ENCODE results near the gene GPR82. TPM values are rescaled to one million over a fixed set of nuclear protein-coding genes. Genes with fewer than 3 reads are reported as not detected.

Gene GPR82
- polyA plus RNA-seq, 3 donors, result 0.40 to 2.0 (median 0.67) TPM

GRCh38 chrX:41703574-41704029 lies 20.4 kb upstream of the GPR82 start:
- Histone ChIP-seq H3K9me3 (replicated peaks in 1 of 2; ENCODE audit: control insufficient read depth in 1 of 2, insufficient read depth in 1 of 2, low read length in 2 of 2) (no peaks in the 10 kb centered on the region), H3K27ac (ENCODE audit: low read depth in 1 of 2, low read length in 2 of 2) (no peak overlapping the region), H2AFZ (ENCODE audit: insufficient read depth, low read depth, low read length, poor library complexity, severe bottlenecking) (no peak overlapping the region), H4K20me1 (ENCODE audit: insufficient read depth, low read length) (no peaks in the 10 kb centered on the region), H3K4me3 (replicated peaks in 1 of 3; ENCODE audit: low read depth in 2 of 3, low read length in 3 of 3) (no peak overlapping the region), H3K4me2 (replicated peaks; ENCODE audit: extremely low read depth, low read length, poor library complexity, severe bottlenecking) (no peak overlapping the region), H3K36me3 (replicated peaks in 1 of 2; ENCODE audit: control insufficient read depth in 1 of 2, insufficient read depth in 2 of 2, low read length in 2 of 2) (no peaks in the 10 kb centered on the region), H3K9ac (ENCODE audit: insufficient read depth, low read length, poor library complexity, severe bottlenecking) (no peak overlapping the region), H3K79me2 (ENCODE audit: insufficient read depth, low read length) (no peaks in the 10 kb centered on the region), H3K4me1 (ENCODE audit: control insufficient read depth in 1 of 2, insufficient read depth in 2 of 2, low read length in 2 of 2) (peaks cover 42 to 53% of the 10 kb centered on the region in 2 donors), H3K27me3 (ENCODE audit: control insufficient read depth in 2 of 2, insufficient read depth in 2 of 2, low read length in 2 of 2) (no peaks in the 10 kb centered on the region)
- intact Hi-C loops (cut with micrococcal nuclease), result no loop called here
- DNase-seq, result no peak
- no peak overlapping the region for H3K4me3 Mint-ChIP-seq
- H3K27ac Mint-ChIP-seq, result no peak overlapping the region
- peaks cover 0 to 4% of the 10 kb centered on the region in 2 donors for H3K36me3 Mint-ChIP-seq
- peaks cover 42% of the 10 kb centered on the region for H3K4me1 Mint-ChIP-seq
- TF ChIP-seq, protein P1, sequence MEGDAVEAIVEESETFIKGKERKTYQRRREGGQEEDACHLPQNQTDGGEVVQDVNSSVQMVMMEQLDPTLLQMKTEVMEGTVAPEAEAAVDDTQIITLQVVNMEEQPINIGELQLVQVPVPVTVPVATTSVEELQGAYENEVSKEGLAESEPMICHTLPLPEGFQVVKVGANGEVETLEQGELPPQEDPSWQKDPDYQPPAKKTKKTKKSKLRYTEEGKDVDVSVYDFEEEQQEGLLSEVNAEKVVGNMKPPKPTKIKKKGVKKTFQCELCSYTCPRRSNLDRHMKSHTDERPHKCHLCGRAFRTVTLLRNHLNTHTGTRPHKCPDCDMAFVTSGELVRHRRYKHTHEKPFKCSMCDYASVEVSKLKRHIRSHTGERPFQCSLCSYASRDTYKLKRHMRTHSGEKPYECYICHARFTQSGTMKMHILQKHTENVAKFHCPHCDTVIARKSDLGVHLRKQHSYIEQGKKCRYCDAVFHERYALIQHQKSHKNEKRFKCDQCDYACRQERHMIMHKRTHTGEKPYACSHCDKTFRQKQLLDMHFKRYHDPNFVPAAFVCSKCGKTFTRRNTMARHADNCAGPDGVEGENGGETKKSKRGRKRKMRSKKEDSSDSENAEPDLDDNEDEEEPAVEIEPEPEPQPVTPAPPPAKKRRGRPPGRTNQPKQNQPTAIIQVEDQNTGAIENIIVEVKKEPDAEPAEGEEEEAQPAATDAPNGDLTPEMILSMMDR (IDR thresholded peaks at IDR 0.05), result no peak
- peaks cover 0 to 3% (median 0%) of the 10 kb centered on the region in 3 donors for H3K27me3 Mint-ChIP-seq (ENCODE audit: low read depth in 3 of 3)
- no peaks in the 10 kb centered on the region for H3K9me3 Mint-ChIP-seq

DNA sequence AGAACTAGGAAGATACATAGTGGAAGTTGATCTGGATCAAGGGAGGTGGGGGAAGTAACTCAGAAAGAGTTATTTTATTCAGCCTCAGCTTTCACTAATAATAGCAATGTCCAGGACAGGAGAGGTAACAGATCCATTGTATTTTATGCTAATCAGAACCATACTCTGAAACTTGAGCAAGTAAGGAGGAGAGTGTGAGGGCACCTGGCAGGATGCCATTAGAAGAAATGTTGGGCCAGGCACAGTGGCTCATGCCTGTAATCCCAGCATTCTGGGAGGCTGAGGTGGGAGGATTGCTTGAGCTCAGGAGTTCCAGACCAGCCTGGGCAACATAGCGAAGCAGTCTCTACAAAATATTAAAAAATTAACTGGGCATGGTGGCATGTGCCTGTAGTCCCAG lies 18.9 kb upstream of the GPR82 start:
- Histone ChIP-seq H3K36me3 (replicated peaks in 1 of 2; ENCODE audit: control insufficient read depth in 1 of 2, insufficient read depth in 2 of 2, low read length in 2 of 2) (no peaks in the 10 kb centered on the region), H2AFZ (ENCODE audit: insufficient read depth, low read depth, low read length, poor library complexity, severe bottlenecking) (no peak overlapping the region), H3K9me3 (replicated peaks in 1 of 2; ENCODE audit: control insufficient read depth in 1 of 2, insufficient read depth in 1 of 2, low read length in 2 of 2) (no peaks in the 10 kb centered on the region), H3K9ac (ENCODE audit: insufficient read depth, low read length, poor library complexity, severe bottlenecking) (no peak overlapping the region), H3K4me1 (ENCODE audit: control insufficient read depth in 1 of 2, insufficient read depth in 2 of 2, low read length in 2 of 2) (peaks cover 42 to 57% of the 10 kb centered on the region in 2 donors), H3K4me3 (replicated peaks in 1 of 3; ENCODE audit: low read depth in 2 of 3, low read length in 3 of 3) (peak overlapping the region in 1 of 3 experiments; percentile 41), H3K4me2 (replicated peaks; ENCODE audit: extremely low read depth, low read length, poor library complexity, severe bottlenecking) (peak overlapping the region; percentile 60), H3K27me3 (ENCODE audit: control insufficient read depth in 2 of 2, insufficient read depth in 2 of 2, low read length in 2 of 2) (no peaks in the 10 kb centered on the region), H3K79me2 (ENCODE audit: insufficient read depth, low read length) (no peaks in the 10 kb centered on the region), H3K27ac (ENCODE audit: low read depth in 1 of 2, low read length in 2 of 2) (peak overlapping the region; percentile 70 to 76), H4K20me1 (ENCODE audit: insufficient read depth, low read length) (no peaks in the 10 kb centered on the region)
- no peaks in the 10 kb centered on the region for H3K9me3 Mint-ChIP-seq
- H3K4me3 Mint-ChIP-seq, result peak overlapping the region in 1 of 2 donors; percentile 55
- H3K27ac Mint-ChIP-seq, result peak overlapping the region; percentile 68 to 93 (median 82)
- peaks cover 0 to 11% (median 0%) of the 10 kb centered on the region in 3 donors for H3K27me3 Mint-ChIP-seq (ENCODE audit: low read depth in 3 of 3)
- H3K4me1 Mint-ChIP-seq, result peaks cover 47% of the 10 kb centered on the region
- WGBS (ENCODE audit: insufficient coverage), result no CpG with 5 or more reads among the region's 1 CpG
- TF ChIP-seq, protein P1 (IDR thresholded peaks at IDR 0.05), result no peak
- peaks cover 0 to 4% of the 10 kb centered on the region in 2 donors for H3K36me3 Mint-ChIP-seq
- intact Hi-C loops (cut with micrococcal nuclease), result no loop called here
- no peak for DNase-seq

All from CD14-positive monocyte (primary cell).